Hematopoietic multipotent progenitor cell treated with erythropoietin and hydrocortisone succinate and interleukin-3 and kit ligand, for 17 days (in vitro differentiated cells): ENCODE measurements around the gene CCL8.

ENCODE experiments used
- DNase-seq: peaks from one replicate; pipeline ENCODE4 v3.0.0-alpha.2; 2015; ENCODE audit warnings: low spot score

Gene CCL8

DNA sequence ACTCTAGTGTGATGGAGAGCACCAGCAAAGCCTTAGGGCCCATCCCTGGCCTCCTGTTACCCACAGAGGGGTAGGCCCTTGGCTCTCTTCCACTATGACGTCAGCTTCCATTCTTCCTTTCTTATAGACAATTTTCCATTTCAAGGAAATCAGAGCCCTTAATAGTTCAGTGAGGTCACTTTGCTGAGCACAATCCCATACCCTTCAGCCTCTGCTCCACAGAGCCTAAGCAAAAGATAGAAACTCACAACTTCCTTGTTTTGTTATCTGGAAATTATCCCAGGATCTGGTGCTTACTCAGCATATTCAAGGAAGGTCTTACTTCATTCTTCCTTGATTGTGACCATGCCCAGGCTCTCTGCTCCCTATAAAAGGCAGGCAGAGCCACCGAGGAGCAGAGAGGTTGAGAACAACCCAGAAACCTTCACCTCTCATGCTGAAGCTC, at the start of gene CCL8:
TSS of gene CCL8 (plus strand) at position 397 of the 445 bp plus-strand sequence. CDS start 67 bp downstream, outside the sequence.
- DNase-seq: no peak

DNA sequence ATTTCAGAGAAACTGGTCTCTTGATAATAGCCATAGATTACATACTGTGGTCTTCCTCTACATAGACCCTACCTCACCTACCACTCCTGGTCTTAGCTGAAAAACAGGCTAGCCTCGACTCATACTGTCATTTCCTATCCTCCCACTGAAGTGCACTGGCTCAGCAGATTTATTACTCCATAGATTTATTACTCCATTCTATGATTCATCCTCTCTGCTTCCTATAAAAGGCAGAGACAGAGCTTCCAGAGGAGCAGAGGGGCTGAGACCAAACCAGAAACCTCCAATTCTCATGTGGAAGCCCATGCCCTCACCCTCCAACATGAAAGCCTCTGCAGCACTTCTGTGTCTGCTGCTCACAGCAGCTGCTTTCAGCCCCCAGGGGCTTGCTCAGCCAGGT, 49.3 kb upstream of the CCL8 start, which contains the start of gene CCL7:
TSS of gene CCL7 (plus strand) at position 253 of the 400 bp plus-strand sequence. CDS start at position 323, 70 bp downstream.
- no peak for DNase-seq

DNA sequence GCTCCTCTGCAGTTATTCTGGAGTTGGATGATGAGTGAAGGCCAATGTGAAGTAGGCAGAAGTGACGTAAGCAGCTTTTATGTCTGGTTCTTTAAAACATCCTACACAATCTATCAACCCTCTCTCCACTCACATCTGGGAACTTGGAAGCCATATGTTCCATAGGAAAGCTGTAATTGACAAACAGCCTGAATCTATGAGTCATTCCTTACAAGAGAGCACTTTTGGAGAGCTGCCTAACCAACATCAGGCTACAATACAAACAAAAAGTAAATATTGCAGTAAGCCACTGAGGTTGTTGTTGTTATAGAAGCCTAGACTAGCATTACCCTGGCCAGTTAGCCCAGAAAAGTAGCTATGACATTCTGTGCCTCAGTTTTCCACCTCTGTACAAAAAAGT, 43.4 kb upstream of the CCL8 start:
- DNase-seq: no peak

DNA sequence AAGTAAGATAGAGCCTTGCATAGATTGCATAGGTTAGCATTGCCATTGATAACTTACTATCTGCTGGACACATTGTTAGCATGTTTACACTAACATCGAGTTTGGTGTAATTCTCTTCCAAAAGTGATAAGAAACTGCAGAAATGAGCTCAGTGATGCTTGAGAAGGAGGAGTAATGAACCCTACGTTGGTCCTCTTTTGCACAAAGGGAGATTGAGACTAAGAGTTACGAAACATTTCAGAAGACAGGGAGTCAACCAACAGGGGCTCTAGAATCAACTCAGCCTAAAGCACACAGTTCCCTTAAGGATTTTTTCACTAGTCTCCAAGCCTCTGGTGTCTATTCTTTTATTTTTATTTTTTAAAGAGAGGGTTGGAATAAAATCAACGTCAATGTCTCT, 42.4 kb upstream of the CCL8 start:
- DNase-seq: no peak

DNA sequence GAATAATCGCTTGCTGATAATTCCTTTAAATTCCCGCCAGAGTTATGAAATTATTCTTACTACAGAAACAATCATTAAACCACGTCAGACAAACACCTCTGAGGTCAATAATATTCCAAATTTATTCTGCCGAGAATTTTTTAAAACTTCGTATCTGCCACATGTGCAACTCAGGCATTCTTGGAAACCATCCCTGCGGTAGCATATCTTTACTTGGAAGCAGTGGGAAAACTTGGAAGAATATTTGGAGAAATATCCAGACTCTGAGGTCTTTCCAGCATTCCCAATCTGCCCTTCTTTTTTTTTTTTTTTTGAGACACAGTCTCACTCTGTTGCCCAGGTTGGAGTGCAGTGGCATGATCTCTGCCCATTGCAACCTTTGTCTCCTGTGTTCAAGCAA, 35.7 kb upstream of the CCL8 start:
- no peak for DNase-seq

DNA sequence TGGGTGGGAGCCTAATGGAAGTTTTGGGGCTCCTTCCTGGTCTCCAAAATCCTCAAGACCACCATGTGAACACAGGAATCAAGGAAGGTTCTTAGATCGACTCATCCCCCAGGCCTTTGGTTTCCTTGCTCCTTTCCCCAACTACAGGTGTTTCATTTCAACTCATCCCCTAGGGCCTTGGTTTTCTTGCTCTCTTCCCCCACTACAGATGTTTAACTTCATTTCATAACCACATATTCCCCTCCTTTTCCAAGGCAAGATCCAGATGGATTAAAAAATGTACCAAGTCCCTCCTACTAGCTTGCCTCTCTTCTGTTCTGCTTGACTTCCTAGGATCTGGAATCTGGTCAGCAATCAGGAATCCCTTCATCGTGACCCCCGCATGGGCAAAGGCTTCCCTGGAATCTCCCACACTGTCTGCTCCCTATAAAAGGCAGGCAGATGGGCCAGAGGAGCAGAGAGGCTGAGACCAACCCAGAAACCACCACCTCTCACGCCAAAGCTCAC, 33.9 kb upstream of the CCL8 start, which contains the start of gene CCL11:
TSS of gene CCL11 (plus strand) at position 457 of the 507 bp plus-strand sequence. CDS start 67 bp downstream, outside the sequence.
- DNase-seq: no peak

DNA sequence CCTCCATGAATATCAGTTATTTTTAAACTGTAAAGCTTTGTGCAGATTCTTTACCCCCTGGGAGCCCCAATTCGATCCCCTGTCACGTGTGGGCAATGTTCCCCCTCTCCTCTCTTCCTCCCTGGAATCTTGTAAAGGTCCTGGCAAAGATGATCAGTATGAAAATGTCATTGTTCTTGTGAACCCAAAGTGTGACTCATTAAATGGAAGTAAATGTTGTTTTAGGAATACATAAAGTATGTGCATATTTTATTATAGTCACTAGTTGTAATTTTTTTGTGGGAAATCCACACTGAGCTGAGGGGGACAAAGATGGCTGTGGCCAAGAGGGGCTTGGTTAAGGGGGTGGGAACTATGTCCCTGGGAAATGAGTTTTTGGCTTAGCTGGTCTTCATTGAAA, 31.4 kb upstream of the CCL8 start:
- DNase-seq: no peak

DNA sequence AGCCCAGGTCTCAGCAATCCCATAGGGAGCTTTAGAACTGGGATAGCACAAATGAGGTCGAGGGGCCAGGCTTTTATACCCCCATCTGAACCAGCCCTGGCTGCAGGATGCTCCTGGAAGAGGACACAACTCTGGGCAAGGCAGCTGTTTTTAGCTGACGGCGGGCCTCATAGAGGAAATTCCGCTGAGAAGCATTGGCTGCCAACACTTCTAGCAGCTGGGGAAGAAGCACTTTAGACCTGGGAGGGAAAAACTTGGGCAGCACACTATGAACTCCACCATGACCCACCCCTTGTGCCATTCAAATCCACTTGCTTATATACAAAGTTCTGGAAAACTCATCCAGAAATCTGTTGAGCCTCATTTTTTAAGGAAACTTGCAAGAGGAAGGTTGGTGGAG, 28.6 kb upstream of the CCL8 start:
- DNase-seq: no peak

DNA sequence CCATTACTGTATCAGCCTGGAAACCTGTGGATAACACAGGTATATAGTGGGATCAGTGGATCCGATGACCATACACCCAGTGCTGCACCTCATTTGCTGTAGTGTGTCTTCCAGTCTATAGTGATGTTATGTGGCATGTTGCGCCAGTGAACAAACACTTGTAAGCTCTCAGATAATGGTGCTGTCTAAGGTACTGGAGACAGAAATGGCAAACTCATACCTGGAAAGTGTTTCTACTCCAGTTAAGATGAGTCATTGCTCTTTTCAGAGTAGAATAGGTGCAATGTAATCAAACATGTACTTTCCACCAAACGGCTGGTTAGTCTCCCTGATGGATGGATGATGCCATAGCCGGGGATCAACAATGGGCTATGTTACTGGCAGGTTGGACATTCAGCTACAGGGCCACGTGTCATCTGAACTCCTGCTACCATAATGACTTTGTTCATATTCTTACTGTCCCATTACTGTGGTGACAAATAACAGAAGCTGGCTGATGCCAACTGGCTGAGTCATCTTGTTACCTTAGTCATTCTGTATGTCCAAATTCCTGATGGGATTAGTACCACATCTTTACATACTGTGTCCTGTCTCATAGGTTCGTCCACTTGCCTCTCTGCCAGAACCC, 27.4 kb upstream of the CCL8 start:
- DNase-seq: no peak

DNA sequence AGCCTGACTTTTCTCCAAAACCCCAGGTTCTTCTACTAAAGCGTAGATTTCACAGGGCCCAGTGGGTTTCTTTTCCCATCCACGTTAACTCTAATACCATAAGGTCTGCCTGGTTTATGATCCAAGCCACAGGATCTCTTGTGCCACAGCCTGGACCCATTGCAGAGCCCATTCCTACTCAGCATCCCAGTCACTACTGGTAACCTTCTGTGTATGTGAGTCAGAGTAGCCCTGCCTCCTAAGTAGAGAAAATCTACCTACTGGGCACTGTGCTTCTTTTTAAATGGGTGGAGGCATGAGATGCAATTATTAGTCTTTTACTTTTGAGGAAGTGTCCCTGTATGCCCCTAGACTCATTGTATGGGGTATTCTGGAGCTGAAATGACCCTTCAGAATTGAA, 20.2 kb upstream of the CCL8 start:
- DNase-seq: no peak

DNA sequence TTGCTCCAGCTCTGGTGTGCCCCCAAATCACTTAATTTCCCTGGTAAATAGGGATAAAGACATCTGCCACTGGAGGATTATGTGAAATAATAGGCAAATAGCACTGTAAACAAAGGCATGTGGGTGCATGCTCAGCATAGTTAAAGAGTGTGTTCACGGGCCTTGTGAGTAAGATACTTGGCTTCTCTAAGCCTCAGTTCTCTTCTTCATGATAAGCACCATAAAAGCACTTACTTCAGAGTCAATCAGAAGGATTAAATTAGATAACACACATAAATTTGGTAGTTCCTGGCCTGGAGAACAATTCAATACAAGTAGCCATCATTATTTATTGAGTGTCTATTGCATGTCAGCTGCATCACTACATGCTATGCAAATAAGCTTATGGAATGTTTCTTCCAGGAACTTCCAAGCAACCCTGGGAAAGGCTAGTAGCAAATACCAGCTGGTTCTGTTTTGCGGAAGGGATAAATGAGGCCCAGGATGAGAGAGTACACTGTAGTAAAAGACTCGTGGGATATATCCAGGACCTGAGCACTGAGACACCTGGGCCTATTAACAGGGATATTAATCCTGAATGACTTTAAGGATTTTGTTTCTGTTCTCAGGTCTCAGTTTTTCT, 19.2 kb upstream of the CCL8 start:
- no peak for DNase-seq

DNA sequence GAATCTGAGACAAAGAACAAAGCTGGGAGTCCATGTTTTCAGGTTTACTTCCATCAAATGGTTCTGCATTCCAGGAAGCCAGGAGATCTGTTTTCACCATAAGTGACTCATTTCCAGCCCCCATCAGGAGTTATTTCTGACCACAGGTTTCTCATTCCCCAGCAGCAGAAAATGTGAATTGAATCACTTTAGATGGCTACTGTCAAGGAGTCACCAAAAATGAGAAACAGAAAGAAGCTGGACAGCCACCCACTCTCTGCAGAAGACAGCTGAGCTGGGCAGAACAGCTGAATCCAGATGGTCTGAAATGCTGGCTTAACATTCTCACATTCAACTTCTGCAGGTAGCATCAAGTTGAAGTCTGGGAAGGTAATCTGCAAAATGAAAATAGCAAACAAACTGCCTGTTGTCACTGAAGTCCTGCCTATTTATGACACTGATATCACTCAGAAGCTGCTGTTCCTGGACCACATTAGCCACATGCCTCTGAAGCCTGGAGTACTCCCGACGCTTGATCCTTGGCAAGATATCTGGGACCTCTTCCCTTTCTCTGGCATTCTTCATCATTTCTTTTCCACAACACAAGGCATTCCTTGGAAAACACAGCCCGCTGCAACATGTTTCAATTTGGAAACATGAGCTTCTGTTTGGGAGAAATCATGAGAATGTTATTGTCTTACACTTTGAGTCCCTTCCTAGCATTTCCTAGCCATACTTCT, 18.4 kb upstream of the CCL8 start:
- no peak for DNase-seq

DNA sequence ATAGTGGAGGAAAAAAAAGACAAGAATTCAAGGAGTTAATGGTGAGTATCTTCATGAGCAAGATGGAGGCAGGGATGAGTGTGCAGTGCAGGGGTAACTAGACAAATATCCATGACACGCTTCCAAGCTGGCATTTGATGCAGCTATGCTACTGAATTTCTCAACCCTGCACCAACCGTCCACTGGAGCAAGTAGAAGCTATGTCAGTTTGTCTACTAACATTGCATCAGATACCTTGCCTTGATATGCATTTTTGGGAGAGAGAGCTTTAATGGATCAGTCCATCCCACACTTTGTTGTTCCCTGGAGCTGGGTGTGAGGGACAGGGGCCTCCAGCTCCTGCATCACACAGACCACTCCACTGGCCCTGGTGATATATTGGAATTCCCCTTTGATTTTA, 17.2 kb upstream of the CCL8 start:
- DNase-seq: no peak

DNA sequence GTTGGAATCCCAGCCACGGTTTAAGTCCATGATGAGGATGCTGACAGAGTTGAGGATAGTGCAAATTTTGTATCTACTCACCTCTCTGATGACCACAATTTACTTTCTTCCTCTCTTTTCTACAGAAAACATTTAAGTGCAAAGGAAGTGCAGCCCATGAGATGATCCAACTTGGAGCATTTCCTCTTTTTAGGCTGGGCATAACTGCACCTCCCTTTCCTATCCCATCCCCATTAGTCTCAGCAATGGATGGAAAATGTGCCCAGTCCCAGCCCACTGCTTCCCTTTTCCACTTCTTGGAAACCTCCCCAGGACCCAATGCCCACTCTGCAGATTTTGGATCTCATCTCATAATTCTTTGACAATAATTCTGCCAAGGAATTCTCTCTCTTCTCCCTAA, 16.6 kb upstream of the CCL8 start:
- no peak for DNase-seq

DNA sequence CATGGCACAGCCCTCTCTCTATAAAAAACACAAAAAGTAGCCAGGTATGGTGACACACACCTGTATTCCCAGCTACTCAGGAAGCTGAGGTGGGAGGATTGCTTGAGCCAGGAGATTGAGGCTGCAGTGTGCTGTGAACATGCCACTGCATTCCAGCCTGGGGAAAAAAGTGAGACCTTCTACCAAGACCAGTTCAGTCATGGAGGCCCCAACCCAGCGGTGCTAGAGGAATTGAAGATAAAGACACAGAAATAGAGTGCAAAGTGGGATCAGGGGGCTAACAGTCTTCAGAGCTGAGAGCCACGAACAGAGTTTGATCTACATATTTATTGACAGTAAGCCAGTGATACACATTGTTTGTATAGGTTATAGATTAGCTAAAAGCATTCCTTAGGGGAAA, 15.6 kb upstream of the CCL8 start:
- no peak for DNase-seq

DNA sequence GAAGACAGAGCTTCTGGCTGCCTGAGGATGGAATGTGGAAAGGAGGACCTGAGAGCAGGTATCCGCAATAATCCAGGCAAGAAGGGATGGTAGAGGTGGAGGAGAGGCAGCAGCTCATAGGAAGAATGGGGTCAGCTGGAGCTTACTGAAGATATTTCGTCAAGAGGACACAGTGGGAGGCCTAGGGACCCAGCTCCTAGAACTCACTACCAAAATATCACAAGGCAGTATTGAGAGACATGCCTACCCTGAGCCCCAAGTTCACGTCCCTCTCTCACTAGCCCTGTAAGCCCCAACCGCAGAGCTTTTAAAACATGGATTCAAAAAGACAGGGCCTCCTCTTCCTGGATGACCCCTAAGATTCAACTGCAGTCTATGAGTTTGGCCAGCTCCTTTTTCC, 14.2 kb upstream of the CCL8 start:
- no peak for DNase-seq

DNA sequence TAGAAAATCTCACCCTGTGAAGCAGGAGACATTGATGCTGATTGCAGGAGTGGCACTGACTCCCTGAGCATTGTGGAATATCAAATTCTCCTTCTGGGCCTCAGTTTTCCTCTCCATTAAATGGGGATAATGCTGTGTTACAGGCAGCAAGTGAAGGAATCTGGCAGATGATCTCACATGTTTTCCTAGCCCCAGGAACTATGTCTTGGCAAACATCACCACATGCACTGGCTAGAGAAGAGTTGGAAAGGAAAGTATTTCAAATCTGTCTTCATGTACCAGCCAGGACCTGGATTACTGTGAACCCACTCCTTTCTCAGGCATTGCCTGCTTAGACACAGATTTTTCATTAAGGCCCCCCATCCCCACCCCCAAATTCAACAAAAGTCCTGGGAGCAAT, 13.6 kb upstream of the CCL8 start:
- no peak for DNase-seq

DNA sequence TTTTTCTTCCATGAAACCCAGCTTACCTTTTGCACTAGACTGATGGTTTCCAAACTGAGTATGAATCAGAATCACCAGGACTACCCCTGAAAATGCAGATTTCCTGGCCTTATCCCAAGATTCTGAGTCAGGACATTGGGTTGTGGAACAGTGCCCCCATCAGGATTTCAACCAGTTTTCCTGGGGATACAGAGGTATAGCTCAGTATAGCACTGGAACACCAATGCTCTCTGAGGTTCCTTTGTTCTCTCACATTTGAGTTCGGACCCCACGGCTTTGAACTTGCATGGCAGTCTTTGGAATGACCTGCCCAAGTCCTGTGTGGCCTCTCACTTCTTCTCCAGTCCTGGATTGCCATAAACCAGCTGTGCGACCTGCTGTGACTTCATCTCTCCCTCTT, 12.8 kb upstream of the CCL8 start:
- no peak for DNase-seq

DNA sequence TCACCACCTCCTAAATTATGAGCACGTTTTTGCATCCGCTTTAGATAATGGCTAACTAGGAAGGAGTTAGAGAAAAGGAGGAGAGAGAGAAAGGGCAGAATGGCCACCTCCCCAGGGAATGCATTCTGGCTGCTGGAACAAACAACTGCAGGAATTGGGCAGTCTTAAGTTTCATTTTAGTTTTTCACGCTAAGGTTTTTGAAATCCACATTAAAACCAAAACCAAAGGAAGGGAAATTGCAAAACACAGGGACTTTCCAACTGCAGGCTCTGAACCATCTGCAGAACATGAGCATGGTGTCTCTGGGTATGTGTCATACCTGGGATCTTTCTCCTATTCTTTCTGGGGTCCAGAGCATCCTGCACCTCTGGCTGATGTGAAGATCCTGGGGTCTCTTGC, 12.1 kb upstream of the CCL8 start:
- DNase-seq: no peak

DNA sequence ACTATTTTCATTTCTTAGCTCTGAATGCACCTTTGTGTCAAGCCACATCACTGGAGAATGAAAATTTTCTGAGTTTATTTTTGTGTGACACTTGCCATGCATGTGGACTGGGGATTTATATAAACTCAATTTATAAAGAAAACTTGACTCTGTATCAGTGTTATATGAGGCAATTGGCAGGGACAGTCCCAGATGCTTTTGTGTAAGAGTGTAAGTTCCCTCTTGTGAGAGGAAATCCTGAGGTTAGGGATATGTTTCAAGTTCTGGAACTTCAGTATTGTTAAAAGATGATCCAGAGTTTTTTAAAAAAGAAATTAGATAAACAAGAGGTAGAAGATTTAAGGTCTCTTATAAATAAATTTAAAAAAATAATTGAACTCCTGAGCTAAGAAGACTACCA, 10.9 kb upstream of the CCL8 start:
- DNase-seq: no peak

DNA sequence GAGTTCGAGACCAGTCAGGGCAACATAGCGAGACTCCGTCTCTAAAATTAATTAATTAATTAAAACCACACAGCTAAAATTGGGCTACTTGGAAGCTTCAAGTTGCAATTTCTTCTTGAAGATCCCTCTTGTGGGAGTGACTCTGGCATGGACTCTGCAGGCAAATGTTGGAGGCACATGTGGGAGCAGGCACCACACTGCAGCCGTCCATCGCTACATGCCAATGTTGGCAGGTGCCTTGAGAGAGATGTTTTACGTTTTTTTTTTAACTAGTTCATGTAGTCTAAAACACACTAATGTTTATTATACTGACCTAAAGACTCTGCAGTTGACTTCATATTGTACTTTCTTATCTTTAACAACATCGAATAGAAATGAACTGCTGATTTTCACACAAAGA, 7.9 kb upstream of the CCL8 start:
- no peak for DNase-seq

DNA sequence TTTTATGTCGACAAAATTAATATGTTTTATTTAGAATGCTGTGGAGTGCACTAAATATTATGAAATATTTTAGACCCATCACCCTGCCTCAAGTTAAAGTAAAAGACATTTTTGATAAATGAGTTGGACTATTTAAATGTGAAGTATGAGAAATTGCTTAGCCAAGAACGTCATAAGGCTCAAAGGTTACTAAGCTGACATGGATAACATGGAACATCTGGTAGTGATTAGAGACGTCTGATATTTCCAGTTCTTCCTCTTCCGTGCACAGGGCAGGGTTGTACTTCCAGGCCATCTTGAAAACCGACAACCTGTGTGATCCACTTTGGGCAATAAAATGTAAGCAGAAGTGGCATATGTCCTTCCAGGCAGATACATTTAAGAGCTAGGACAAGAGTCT, 7.2 kb upstream of the CCL8 start:
- DNase-seq: no peak

DNA sequence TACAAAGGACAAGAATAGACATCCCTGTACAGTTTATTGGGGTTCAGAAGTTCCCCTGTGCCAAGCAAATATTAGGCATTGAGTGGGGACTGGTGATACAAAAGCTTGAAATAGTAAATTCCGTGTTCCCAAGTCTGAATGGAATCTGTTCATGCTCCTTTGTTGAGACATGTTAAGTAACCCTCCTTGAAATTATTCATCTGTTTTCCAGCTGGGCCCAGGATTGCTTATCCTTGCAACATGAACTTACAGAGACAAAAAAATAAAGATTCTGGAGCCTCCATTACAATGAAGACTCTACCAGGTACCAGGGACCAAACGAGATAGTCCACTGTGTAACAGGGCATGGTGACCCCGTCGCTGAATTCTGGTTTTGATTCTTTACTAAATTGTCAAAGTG, 6.1 kb upstream of the CCL8 start:
- no peak for DNase-seq
